ENCODE data around the gene MEGF9.

GRCh38 chr9:120653762-120654161 lies 60.5 kb downstream of the MEGF9 start:
- TF ChIP-seq EZH2phosphoT487 (conservative IDR thresholded peaks at IDR 0.05; ENCODE audit: low read length) (no peak), CTCF (IDR thresholded peaks at IDR 0.05; ENCODE audit: insufficient read depth, low read length, poor library complexity, severe bottlenecking) (no peak)

Data from SU-DHL-6 (cell line).